GM12864 (cell line): ENCODE data around the gene CACNA1C.

Experiments
- DNase-seq: peaks from one replicate; pipeline ENCODE4 v3.0.0-alpha.2; 2011; ENCODE audit warnings: low read depth
- H3K4me3 ChIP-seq: 2 replicates; pipeline ENCODE4 v1.5.1; 2011; ENCODE audit warnings: mild to moderate bottlenecking, low read depth, low read length, control low read depth
- TF ChIP-seq, protein P1 (sequence below): IDR thresholded peaks from 2 replicates; pipeline ENCODE4 v1.5.1; 2011; ENCODE audit warnings: low read depth, mild to moderate bottlenecking, moderate library complexity, low read length, control low read depth, inconsistent platforms; ENCODE audit errors: missing control alignments

CACNA1C gene

DNA sequence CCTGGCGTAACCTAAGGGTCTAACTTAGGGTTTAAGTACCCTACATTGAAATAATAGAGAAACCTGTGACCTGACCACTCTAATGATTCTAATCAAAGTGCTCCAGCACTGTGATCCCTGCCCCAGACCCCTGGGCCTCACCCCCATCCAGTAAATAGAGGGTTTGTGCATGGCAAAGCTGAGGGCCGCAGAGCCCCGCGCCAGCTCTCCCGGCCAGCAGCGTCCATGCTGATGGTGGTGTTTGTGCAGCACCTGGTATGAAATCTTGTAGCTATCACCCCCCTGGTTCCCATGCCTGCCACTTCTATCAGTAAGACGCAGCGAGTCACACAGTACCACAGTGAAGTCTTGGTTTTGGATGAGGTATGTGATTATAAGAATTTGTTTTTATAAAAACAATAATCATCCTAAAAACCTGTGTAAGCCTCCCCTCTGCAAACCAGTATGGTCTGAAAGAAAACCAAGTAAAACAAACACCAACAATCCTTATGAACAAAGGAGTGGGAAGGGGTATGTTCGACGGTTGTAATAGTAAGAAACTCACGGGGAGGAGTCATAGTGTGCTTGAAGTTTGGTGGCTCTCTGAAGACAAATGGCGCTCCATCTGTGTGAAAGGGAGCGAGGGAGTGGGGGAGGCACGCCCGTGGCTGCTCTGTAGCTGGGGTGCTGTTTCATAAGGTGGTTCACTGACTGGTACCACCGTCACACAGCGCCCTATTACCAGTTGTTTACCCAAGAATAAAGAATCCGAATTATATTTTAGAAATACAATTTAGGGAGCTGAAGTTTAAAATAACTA lies 156.2 kb downstream of the CACNA1C start:
- H3K4me3 ChIP-seq, result no peak overlapping the region
- TF ChIP-seq, protein P1, sequence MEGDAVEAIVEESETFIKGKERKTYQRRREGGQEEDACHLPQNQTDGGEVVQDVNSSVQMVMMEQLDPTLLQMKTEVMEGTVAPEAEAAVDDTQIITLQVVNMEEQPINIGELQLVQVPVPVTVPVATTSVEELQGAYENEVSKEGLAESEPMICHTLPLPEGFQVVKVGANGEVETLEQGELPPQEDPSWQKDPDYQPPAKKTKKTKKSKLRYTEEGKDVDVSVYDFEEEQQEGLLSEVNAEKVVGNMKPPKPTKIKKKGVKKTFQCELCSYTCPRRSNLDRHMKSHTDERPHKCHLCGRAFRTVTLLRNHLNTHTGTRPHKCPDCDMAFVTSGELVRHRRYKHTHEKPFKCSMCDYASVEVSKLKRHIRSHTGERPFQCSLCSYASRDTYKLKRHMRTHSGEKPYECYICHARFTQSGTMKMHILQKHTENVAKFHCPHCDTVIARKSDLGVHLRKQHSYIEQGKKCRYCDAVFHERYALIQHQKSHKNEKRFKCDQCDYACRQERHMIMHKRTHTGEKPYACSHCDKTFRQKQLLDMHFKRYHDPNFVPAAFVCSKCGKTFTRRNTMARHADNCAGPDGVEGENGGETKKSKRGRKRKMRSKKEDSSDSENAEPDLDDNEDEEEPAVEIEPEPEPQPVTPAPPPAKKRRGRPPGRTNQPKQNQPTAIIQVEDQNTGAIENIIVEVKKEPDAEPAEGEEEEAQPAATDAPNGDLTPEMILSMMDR, result no peak
- no peak for DNase-seq

DNA sequence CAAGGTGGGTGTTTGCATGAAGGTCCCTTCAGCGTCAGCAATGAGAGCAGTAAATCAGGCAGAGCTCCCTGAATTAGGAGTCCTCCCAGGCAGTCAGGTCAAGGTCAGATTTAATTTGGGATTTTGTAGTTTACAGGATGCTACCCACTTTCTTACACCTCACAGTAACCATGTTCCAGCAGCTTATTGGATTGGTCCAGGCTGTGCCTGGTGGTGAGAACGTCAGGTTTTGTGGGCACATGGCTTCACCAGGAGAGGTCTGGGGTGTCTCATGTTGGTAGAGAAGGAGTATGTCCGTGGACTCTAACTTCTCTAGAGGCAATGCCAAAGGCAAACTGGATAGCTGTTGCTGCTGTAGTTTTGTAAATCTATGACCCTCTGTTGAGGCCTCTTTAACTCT lies 158.3 kb downstream of the CACNA1C start:
- no peak overlapping the region for H3K4me3 ChIP-seq
- TF ChIP-seq, protein P1, result no peak
- no peak for DNase-seq

DNA sequence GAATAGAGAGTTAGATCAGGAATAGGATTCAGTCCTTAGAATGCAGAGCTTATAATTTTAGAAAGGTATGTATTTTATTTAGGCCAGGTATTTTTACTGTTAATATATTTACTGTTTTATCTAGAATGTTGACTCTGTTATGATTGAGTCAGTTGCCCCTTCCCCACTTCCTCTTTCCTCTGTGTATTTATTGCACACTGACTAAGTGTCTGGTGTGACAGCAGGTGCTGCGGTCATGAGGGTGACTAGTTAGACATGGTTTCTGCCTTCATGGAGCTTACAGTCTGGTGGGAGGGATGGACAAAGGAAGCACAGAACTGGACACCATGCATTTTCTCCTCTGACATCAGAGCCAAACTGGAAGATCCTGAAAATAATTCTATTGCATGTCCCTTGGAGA lies 159.8 kb downstream of the CACNA1C start:
- DNase-seq, result no peak
- TF ChIP-seq, protein P1, result no peak
- no peak overlapping the region for H3K4me3 ChIP-seq

DNA sequence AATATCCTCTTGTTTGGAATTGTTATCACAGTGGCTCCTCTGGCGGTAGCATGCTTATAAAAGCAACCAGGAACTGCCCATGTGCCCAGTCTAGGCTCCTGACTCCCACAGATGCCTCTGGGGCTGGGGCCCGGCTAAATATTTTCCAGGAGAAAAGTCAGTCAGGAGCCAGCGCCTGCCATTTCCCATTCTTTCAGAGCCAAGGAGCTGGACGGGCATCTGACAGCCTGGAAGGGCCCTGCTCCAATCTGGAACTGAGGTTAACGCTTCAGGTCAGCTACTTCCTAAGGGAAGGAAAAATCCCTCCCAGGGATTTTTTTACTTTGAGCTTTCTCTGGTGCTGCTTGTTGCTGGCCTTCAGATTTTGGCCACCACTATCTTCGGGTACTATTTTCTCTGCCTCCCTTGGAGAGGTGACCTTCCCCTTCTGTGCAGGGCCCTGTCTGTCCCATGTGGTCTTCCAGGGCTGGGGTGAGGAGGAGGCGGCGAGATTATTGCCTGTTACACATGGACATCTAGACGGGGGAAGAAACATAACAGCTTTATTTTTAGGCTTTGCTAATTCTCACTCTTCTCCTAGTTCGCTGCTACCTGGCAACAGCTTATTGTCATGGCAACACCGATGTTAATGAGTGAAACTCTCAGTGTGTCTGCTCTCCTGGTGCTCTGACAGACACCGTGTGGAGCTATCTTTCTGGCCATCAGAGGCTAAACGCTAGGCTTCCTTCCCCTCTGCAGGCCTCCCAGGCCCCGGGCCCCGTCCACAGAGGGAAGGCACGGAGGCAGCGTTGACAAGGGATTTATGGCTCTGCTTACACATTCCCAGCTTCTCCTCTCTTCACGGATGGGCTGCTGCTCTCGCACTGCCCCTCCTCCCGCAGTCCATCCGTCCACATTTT lies 160.4 kb downstream of the CACNA1C start:
- DNase-seq, result no peak
- TF ChIP-seq, protein P1, result no peak
- H3K4me3 ChIP-seq, result no peak overlapping the region

DNA sequence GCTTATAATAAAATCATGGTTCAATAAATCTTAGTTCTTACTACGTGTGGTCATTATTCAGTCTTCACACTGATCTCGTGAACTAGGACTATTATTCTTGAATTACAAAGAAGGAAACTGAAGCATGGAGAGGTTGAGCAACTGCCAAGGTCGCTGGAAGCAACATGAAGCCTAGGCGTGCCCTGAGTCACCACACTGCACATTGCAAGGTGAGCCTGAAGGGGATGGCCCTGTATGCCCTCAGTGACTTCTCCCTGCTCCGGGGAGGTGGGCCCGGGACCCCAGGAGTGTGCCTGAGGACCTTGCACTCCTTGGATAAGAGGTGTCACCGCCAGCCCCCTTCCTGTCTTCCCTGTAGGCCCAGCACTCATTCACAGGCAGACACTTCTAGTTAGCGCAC lies 161.6 kb downstream of the CACNA1C start:
- TF ChIP-seq, protein P1, result no peak
- no peak overlapping the region for H3K4me3 ChIP-seq
- DNase-seq, result no peak

DNA sequence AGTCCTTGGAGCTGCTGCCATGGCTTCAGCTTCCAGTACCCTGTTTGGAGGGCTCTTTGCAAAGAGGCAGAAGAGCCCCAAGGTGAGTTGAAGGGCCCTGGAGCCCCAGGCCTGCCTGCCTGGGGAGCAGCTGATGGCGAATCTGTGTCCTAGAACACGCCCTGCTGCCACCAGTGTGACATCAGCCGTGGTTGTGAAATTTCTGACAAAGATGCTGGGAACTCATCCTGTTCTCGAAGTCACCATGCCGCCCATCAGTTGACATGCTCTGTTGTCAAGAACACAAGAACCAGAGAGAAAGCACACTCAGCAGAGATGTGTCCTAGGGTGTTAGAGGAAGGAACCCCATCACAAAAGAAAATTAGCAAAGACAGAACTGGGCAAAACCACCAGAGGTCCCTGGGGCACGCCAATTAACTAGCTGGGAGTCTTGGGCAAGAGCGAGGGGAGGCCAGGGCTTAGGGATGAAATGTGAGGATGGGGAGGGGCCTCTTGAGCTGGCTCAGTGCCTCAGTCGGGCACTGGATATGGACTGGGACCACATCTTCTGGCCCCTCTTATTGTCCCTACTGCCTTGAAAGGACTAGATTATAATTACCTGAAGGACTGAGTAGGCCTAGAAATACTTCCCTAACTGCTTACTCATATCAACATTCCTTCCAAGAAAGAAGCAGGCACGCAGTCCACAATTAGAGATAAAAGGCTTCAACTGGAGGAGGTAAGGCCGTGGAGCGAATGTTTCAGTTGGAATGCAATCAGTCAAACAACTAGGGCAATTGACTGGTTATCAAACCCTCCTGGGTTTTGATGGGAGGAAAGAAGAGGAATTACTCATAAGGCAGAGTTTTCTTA lies 163.1 kb downstream of the CACNA1C start:
- no peak for DNase-seq
- no peak overlapping the region for H3K4me3 ChIP-seq
- TF ChIP-seq, protein P1, result no peak
